Endothelial cell of umbilical vein (primary cell): ENCODE measurements around the gene KCTD17. TPM values are rescaled to one million over a fixed set of nuclear protein-coding genes. Genes with fewer than 3 reads are reported as not detected.

ENCODE experiments used
- BruUV-seq: library from RNA; stranded (reverse); fragments of 400-500 nt; replicated peaks from 2 replicates; lab custom pipeline; 2021; lab: Mats Ljungman, UMichigan
- CTCF ChIA-PET: fragments of 300-600, 350-600 bp; sonication (Branson Sonifier 250); formaldehyde crosslinking; loops from one replicate; lab custom pipeline; 2021; ENCODE audit warnings: antibody characterized with exemption, inconsistent platforms; lab: Charles Lee
- POLR2A ChIA-PET: fragments of 300-600, 350-600 bp; sonication (Branson Sonifier 250); formaldehyde crosslinking; loops from one replicate; lab custom pipeline; 2021; ENCODE audit warnings: antibody characterized with exemption, inconsistent platforms; lab: Charles Lee
- DNase-seq: peaks from one replicate; pipeline ENCODE4 v3.0.0-alpha.2; 2011; ENCODE audit warnings: low read depth, low spot score
- FAIRE-seq: peaks from 2 replicates; lab custom pipeline; 2011; peaks lifted over from hg19 to GRCh38; lab: Jason Lieb, UNC
- H2AFZ ChIP-seq: 2 replicates; pipeline ENCODE4 v1.6.0; 2012; ENCODE audit warnings: low read depth, low read length, control low read depth, inconsistent platforms
- H3K27ac ChIP-seq: 2 replicates; pipeline ENCODE4 v1.5.1; 2011; ENCODE audit warnings: low read depth, mild to moderate bottlenecking, control low read depth, low read length, moderate library complexity; ENCODE audit not compliant: insufficient read depth
- H3K27me3 ChIP-seq, 2 experiments: 2 replicates each; pipeline versions ENCODE4 v1.6.0 to v1.6.1; 2011; ENCODE audit warnings: low read length in 2 of 2, mixed read lengths in 1 of 2; ENCODE audit not compliant: control insufficient read depth in 2 of 2, insufficient read depth in 2 of 2
- H3K36me3 ChIP-seq, 2 experiments: 2 replicates in 1 of 2; 3 replicates in 1 of 2; pipeline ENCODE4 v1.5.1; 2011; ENCODE audit warnings: low read length in 2 of 2, mild to moderate bottlenecking in 1 of 2, moderate library complexity in 1 of 2; ENCODE audit not compliant: control insufficient read depth in 2 of 2, insufficient read depth in 2 of 2; ENCODE audit errors: extremely low read depth in 1 of 2
- H3K4me1 ChIP-seq: 3 replicates; pipeline ENCODE4 v1.5.1; 2011; ENCODE audit warnings: mild to moderate bottlenecking, low read length; ENCODE audit not compliant: control insufficient read depth, insufficient read depth; ENCODE audit errors: extremely low read depth
- H3K4me2 ChIP-seq: 2 replicates; pipeline ENCODE4 v1.6.1; 2011; ENCODE audit warnings: low read length, control low read depth, mixed read lengths; ENCODE audit not compliant: insufficient read depth
- H3K4me3 ChIP-seq, 3 experiments: fragments of 200-600 bp in 1 of 3; sonication (generic), shearing (Covaris generic) in 1 of 3; replicated peaks in 1 of 3; 2 replicates each; pipeline ENCODE4 v1.5.1; 2011 to 2016; ENCODE audit warnings: control low read depth in 3 of 3, low read length in 3 of 3, mild to moderate bottlenecking in 2 of 3, inconsistent platforms in 1 of 3, low read depth in 1 of 3, moderate library complexity in 1 of 3; ENCODE audit not compliant: insufficient read depth in 1 of 3
- H3K79me2 ChIP-seq: 2 replicates; pipeline ENCODE4 v1.6.0; 2012; ENCODE audit warnings: low read length, inconsistent platforms; ENCODE audit not compliant: control insufficient read depth, insufficient read depth
- H3K9ac ChIP-seq: replicated peaks from 2 replicates; pipeline ENCODE3; 2011; ENCODE audit warnings: low read length, control low read depth; ENCODE audit not compliant: insufficient read depth; ENCODE audit errors: extremely low read depth
- H3K9me1 ChIP-seq: replicated peaks from 3 replicates; pipeline ENCODE4 v1.6.0; 2011; ENCODE audit warnings: mild to moderate bottlenecking, low read length; ENCODE audit not compliant: control insufficient read depth, insufficient read depth; ENCODE audit errors: extremely low read depth
- H3K9me3 ChIP-seq: replicated peaks from 2 replicates; pipeline ENCODE4 v1.5.1; 2012; ENCODE audit warnings: low read length, inconsistent platforms; ENCODE audit not compliant: control insufficient read depth, insufficient read depth
- H4K20me1 ChIP-seq: replicated peaks from 2 replicates; pipeline ENCODE3; 2011; ENCODE audit warnings: mild to moderate bottlenecking, low read length; ENCODE audit not compliant: control insufficient read depth, insufficient read depth; ENCODE audit errors: extremely low read depth
- CTCF ChIP-seq, 2 donors: IDR thresholded peaks; 1 replicate in 1 of 2; 2 replicates in 1 of 2; pipeline ENCODE4 v1.5.1; 2011; ENCODE audit warnings: low read length in 2 of 2, mild to moderate bottlenecking in 2 of 2, moderate library complexity in 2 of 2, control low read depth in 1 of 2, inconsistent platforms in 1 of 2, low read depth in 1 of 2; ENCODE audit not compliant: insufficient read depth in 1 of 2; ENCODE audit errors: extremely low read depth in 1 of 2
- EZH2 ChIP-seq: IDR thresholded peaks from 2 replicates; pipeline ENCODE4 v1.6.1; 2012; ENCODE audit warnings: borderline replicate concordance, low read depth, mild to moderate bottlenecking, moderate library complexity, low read length, inconsistent platforms; ENCODE audit not compliant: severe bottlenecking
- FOS ChIP-seq: IDR thresholded peaks from 2 replicates; pipeline ENCODE4 v1.6.1; 2011; ENCODE audit warnings: mild to moderate bottlenecking, low read length, moderate library complexity, borderline replicate concordance; ENCODE audit not compliant: insufficient read depth
- GATA2 ChIP-seq: IDR thresholded peaks from 2 replicates; pipeline ENCODE4 v1.7.0; 2011; ENCODE audit warnings: low read depth, mild to moderate bottlenecking, moderate library complexity, mixed read lengths, low read length; ENCODE audit not compliant: insufficient read length, insufficient read depth
- JUN ChIP-seq: IDR thresholded peaks from 2 replicates; pipeline ENCODE4 v1.6.1; 2011; ENCODE audit warnings: borderline replicate concordance, low read depth; ENCODE audit not compliant: insufficient read length, insufficient read depth
- MAX ChIP-seq: IDR thresholded peaks from 2 replicates; pipeline ENCODE4 v1.6.1; 2011; ENCODE audit not compliant: insufficient read depth, insufficient read length
- MYC ChIP-seq: IDR thresholded peaks from one replicate; pipeline ENCODE4 v1.6.1; 2011; ENCODE audit warnings: mild to moderate bottlenecking, low read depth, low read length
- POLR2A ChIP-seq: IDR thresholded peaks from 2 replicates; pipeline ENCODE4 v1.6.1; 2012; ENCODE audit warnings: low read depth, mild to moderate bottlenecking, control low read depth, low read length
- POLR2AphosphoS5 ChIP-seq: IDR thresholded peaks from 2 replicates; pipeline ENCODE4 v1.6.1; 2012; ENCODE audit warnings: low read depth, mild to moderate bottlenecking, control low read depth, low read length, moderate library complexity; ENCODE audit not compliant: insufficient read depth
- dilution Hi-C: fragments of 300-500 bp; cut with MboI; formaldehyde crosslinking; loops from one replicate; pipeline ENCODE4 v1.15.0; 2019; ENCODE audit warnings: low sequenced_read_pairs; ENCODE audit not compliant: extremely low pct_ligation_motif_present
- intact Hi-C: fragments of 100-400 bp; cut with micrococcal nuclease; formaldehyde crosslinking; loops from one replicate; pipeline ENCODE4 v1.10.0; 2022
- polyA plus RNA-seq, 4 experiments: library from polyadenylated mRNA; depleted of rRNA in 3 of 4; stranded (reverse) in 3 of 4; unstranded in 1 of 4; fragments of >200 nt; gene quantifications; 2 replicates each; pipeline versions ENCODE4 v1.2.1 to v1.2.3, GENCODE V29; 2011 to 2012; ENCODE audit warnings: missing spikeins in 1 of 4
- total RNA-seq: library from RNA; stranded (reverse); gene quantifications from 2 replicates; pipeline ENCODE4 v1.2.3, GENCODE V29; 2021

KCTD17 gene
- total and polyA plus RNA-seq, 2 donors (not counting 3 experiments of a cell fraction or from before 2014, with no cell fraction given), result 59.2 to 73.0 TPM

DNA sequence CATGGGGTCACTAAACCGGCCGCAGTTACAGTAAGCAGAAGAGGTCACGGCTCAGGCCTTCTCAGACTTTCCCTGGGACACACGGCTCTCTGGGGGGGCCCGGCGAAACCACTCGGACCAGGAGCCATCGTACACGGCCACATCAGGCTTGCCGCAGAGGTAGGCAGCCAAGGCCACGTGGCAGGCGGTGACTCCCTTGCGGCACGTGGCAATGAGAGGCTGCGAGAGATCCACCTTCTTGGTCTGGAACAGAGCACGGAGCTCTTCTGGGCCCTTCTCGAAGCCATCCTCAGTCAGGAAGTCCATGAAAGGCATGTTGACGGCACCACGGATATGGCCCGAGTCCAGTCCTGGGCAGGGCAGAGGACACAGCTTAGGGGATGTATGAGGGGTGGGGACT, 40.6 kb upstream of the KCTD17 start:
- no peak for DNase-seq
- H3K9me3 ChIP-seq, result no peaks in the 10 kb centered on the region
- H3K4me2 ChIP-seq, result no peak overlapping the region
- no peak overlapping the region for H3K27ac ChIP-seq
- H3K9ac ChIP-seq, result no peak overlapping the region
- BruUV-seq, result no TSS peak
- ChIA-PET CTCF (interaction anchor here (1.6 kb wide), 1 partner anchor 8 kb away, joined by 3 read pairs; the partner anchor contains the start of genes MPST and TST), POLR2A (no interaction called here)
- H2AFZ ChIP-seq, result no peak overlapping the region
- dilution Hi-C loops, result no loop called here
- H3K4me3 ChIP-seq, result no peak overlapping the region
- no peaks in the 10 kb centered on the region for H3K36me3 ChIP-seq
- no peaks in the 10 kb centered on the region for H3K9me1 ChIP-seq
- peaks cover 3 to 4% of the 10 kb centered on the region in 2 experiments for H3K27me3 ChIP-seq
- peaks cover 14% of the 10 kb centered on the region for H3K4me1 ChIP-seq
- intact Hi-C loops, result no loop called here
- FAIRE-seq, result no peak
- H3K79me2 ChIP-seq, result no peaks in the 10 kb centered on the region
- no peaks in the 10 kb centered on the region for H4K20me1 ChIP-seq
- TF ChIP-seq FOS, result no peak
- TF ChIP-seq MAX, result no peak
- TF ChIP-seq POLR2A, result no peak
- no peak for TF ChIP-seq MYC
- TF ChIP-seq CTCF (IDR thresholded peaks at IDR 0.05; ENCODE audit: extremely low read depth in 1 of 2, insufficient read depth in 1 of 2, low read depth in 1 of 2, low read length in 2 of 2), result no peak
- TF ChIP-seq POLR2AphosphoS5, result no peak
- no peak for TF ChIP-seq JUN
- no peak for TF ChIP-seq GATA2
- TF ChIP-seq EZH2, result no peak
